Endothelial cell of umbilical vein (primary cell): Measurements from ENCODE around the gene BNC2. TPM values are rescaled to one million over a fixed set of nuclear protein-coding genes. Genes with fewer than 3 reads are reported as not detected.

ENCODE experiments used
- BruUV-seq: library from RNA; stranded (reverse); fragments of 400-500 nt; replicated peaks from 2 replicates; lab custom pipeline; 2021; lab: Mats Ljungman, UMichigan
- CTCF ChIA-PET: fragments of 300-600, 350-600 bp; sonication (Branson Sonifier 250); formaldehyde crosslinking; loops from one replicate; lab custom pipeline; 2021; ENCODE audit warnings: antibody characterized with exemption, inconsistent platforms; lab: Charles Lee
- POLR2A ChIA-PET: fragments of 300-600, 350-600 bp; sonication (Branson Sonifier 250); formaldehyde crosslinking; loops from one replicate; lab custom pipeline; 2021; ENCODE audit warnings: antibody characterized with exemption, inconsistent platforms; lab: Charles Lee
- DNase-seq: peaks from one replicate; pipeline ENCODE4 v3.0.0-alpha.2; 2011; ENCODE audit warnings: low read depth, low spot score
- FAIRE-seq: peaks from 2 replicates; lab custom pipeline; 2011; peaks lifted over from hg19 to GRCh38; lab: Jason Lieb, UNC
- H2AFZ ChIP-seq: 2 replicates; pipeline ENCODE4 v1.6.0; 2012; ENCODE audit warnings: low read depth, low read length, control low read depth, inconsistent platforms
- H3K27ac ChIP-seq: 2 replicates; pipeline ENCODE4 v1.5.1; 2011; ENCODE audit warnings: low read depth, mild to moderate bottlenecking, control low read depth, low read length, moderate library complexity; ENCODE audit not compliant: insufficient read depth
- H3K27me3 ChIP-seq, 2 experiments: 2 replicates each; pipeline versions ENCODE4 v1.6.0 to v1.6.1; 2011; ENCODE audit warnings: low read length in 2 of 2, mixed read lengths in 1 of 2; ENCODE audit not compliant: control insufficient read depth in 2 of 2, insufficient read depth in 2 of 2
- H3K36me3 ChIP-seq, 2 experiments: 2 replicates in 1 of 2; 3 replicates in 1 of 2; pipeline ENCODE4 v1.5.1; 2011; ENCODE audit warnings: low read length in 2 of 2, mild to moderate bottlenecking in 1 of 2, moderate library complexity in 1 of 2; ENCODE audit not compliant: control insufficient read depth in 2 of 2, insufficient read depth in 2 of 2; ENCODE audit errors: extremely low read depth in 1 of 2
- H3K4me1 ChIP-seq: 3 replicates; pipeline ENCODE4 v1.5.1; 2011; ENCODE audit warnings: mild to moderate bottlenecking, low read length; ENCODE audit not compliant: control insufficient read depth, insufficient read depth; ENCODE audit errors: extremely low read depth
- H3K4me2 ChIP-seq: 2 replicates; pipeline ENCODE4 v1.6.1; 2011; ENCODE audit warnings: low read length, control low read depth, mixed read lengths; ENCODE audit not compliant: insufficient read depth
- H3K4me3 ChIP-seq, 3 experiments: fragments of 200-600 bp in 1 of 3; sonication (generic), shearing (Covaris generic) in 1 of 3; replicated peaks in 1 of 3; 2 replicates each; pipeline ENCODE4 v1.5.1; 2011 to 2016; ENCODE audit warnings: control low read depth in 3 of 3, low read length in 3 of 3, mild to moderate bottlenecking in 2 of 3, inconsistent platforms in 1 of 3, low read depth in 1 of 3, moderate library complexity in 1 of 3; ENCODE audit not compliant: insufficient read depth in 1 of 3
- H3K79me2 ChIP-seq: 2 replicates; pipeline ENCODE4 v1.6.0; 2012; ENCODE audit warnings: low read length, inconsistent platforms; ENCODE audit not compliant: control insufficient read depth, insufficient read depth
- H3K9ac ChIP-seq: replicated peaks from 2 replicates; pipeline ENCODE3; 2011; ENCODE audit warnings: low read length, control low read depth; ENCODE audit not compliant: insufficient read depth; ENCODE audit errors: extremely low read depth
- H3K9me1 ChIP-seq: replicated peaks from 3 replicates; pipeline ENCODE4 v1.6.0; 2011; ENCODE audit warnings: mild to moderate bottlenecking, low read length; ENCODE audit not compliant: control insufficient read depth, insufficient read depth; ENCODE audit errors: extremely low read depth
- H3K9me3 ChIP-seq: replicated peaks from 2 replicates; pipeline ENCODE4 v1.5.1; 2012; ENCODE audit warnings: low read length, inconsistent platforms; ENCODE audit not compliant: control insufficient read depth, insufficient read depth
- H4K20me1 ChIP-seq: replicated peaks from 2 replicates; pipeline ENCODE3; 2011; ENCODE audit warnings: mild to moderate bottlenecking, low read length; ENCODE audit not compliant: control insufficient read depth, insufficient read depth; ENCODE audit errors: extremely low read depth
- EZH2 ChIP-seq: IDR thresholded peaks from 2 replicates; pipeline ENCODE4 v1.6.1; 2012; ENCODE audit warnings: borderline replicate concordance, low read depth, mild to moderate bottlenecking, moderate library complexity, low read length, inconsistent platforms; ENCODE audit not compliant: severe bottlenecking
- FOS ChIP-seq: IDR thresholded peaks from 2 replicates; pipeline ENCODE4 v1.6.1; 2011; ENCODE audit warnings: mild to moderate bottlenecking, low read length, moderate library complexity, borderline replicate concordance; ENCODE audit not compliant: insufficient read depth
- GATA2 ChIP-seq: IDR thresholded peaks from 2 replicates; pipeline ENCODE4 v1.7.0; 2011; ENCODE audit warnings: low read depth, mild to moderate bottlenecking, moderate library complexity, mixed read lengths, low read length; ENCODE audit not compliant: insufficient read length, insufficient read depth
- JUN ChIP-seq: IDR thresholded peaks from 2 replicates; pipeline ENCODE4 v1.6.1; 2011; ENCODE audit warnings: borderline replicate concordance, low read depth; ENCODE audit not compliant: insufficient read length, insufficient read depth
- MYC ChIP-seq: IDR thresholded peaks from one replicate; pipeline ENCODE4 v1.6.1; 2011; ENCODE audit warnings: mild to moderate bottlenecking, low read depth, low read length
- POLR2A ChIP-seq: IDR thresholded peaks from 2 replicates; pipeline ENCODE4 v1.6.1; 2012; ENCODE audit warnings: low read depth, mild to moderate bottlenecking, control low read depth, low read length
- POLR2AphosphoS5 ChIP-seq: IDR thresholded peaks from 2 replicates; pipeline ENCODE4 v1.6.1; 2012; ENCODE audit warnings: low read depth, mild to moderate bottlenecking, control low read depth, low read length, moderate library complexity; ENCODE audit not compliant: insufficient read depth
- dilution Hi-C: fragments of 300-500 bp; cut with MboI; formaldehyde crosslinking; loops from one replicate; pipeline ENCODE4 v1.15.0; 2019; ENCODE audit warnings: low sequenced_read_pairs; ENCODE audit not compliant: extremely low pct_ligation_motif_present
- intact Hi-C: fragments of 100-400 bp; cut with micrococcal nuclease; formaldehyde crosslinking; loops from one replicate; pipeline ENCODE4 v1.10.0; 2022
- polyA plus RNA-seq, 4 experiments: library from polyadenylated mRNA; depleted of rRNA in 3 of 4; stranded (reverse) in 3 of 4; unstranded in 1 of 4; fragments of >200 nt; gene quantifications; 2 replicates each; pipeline versions ENCODE4 v1.2.1 to v1.2.3, GENCODE V29; 2011 to 2012; ENCODE audit warnings: missing spikeins in 1 of 4
- total RNA-seq: library from RNA; stranded (reverse); gene quantifications from 2 replicates; pipeline ENCODE4 v1.2.3, GENCODE V29; 2021
- TF ChIP-seq, protein P1 (sequence below): IDR thresholded peaks from 2 replicates; pipeline ENCODE4 v1.6.1; 2011; ENCODE audit not compliant: insufficient read depth, insufficient read length
- TF ChIP-seq, protein P2 (sequence below), 2 donors: IDR thresholded peaks; 1 replicate in 1 of 2; 2 replicates in 1 of 2; pipeline ENCODE4 v1.5.1; 2011; ENCODE audit warnings: low read length in 2 of 2, mild to moderate bottlenecking in 2 of 2, moderate library complexity in 2 of 2, control low read depth in 1 of 2, inconsistent platforms in 1 of 2, low read depth in 1 of 2; ENCODE audit not compliant: insufficient read depth in 1 of 2; ENCODE audit errors: extremely low read depth in 1 of 2

The BNC2 gene
- total and polyA plus RNA-seq, 2 donors (not counting 3 experiments of a cell fraction or from before 2014, with no cell fraction given), result 12.1 to 34.3 TPM

- CTCF ChIA-PET, result no interaction called here
- DNase-seq, result no peak
- H3K4me1 ChIP-seq, result no peaks in the 10 kb centered on the region
- no TSS peak for BruUV-seq
- no peaks in the 10 kb centered on the region for H3K36me3 ChIP-seq
- no peak overlapping the region for H3K9ac ChIP-seq
- peaks cover 0 to 3% of the 10 kb centered on the region in 2 experiments for H3K27me3 ChIP-seq
- TF ChIP-seq EZH2, result no peak
- TF ChIP-seq GATA2, result no peak
- TF ChIP-seq, protein P1, sequence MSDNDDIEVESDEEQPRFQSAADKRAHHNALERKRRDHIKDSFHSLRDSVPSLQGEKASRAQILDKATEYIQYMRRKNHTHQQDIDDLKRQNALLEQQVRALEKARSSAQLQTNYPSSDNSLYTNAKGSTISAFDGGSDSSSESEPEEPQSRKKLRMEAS, result no peak
- TF ChIP-seq MYC, result no peak
- TF ChIP-seq JUN, result no peak
- TF ChIP-seq FOS, result no peak
- TF ChIP-seq POLR2AphosphoS5, result no peak
- TF ChIP-seq, protein P2, sequence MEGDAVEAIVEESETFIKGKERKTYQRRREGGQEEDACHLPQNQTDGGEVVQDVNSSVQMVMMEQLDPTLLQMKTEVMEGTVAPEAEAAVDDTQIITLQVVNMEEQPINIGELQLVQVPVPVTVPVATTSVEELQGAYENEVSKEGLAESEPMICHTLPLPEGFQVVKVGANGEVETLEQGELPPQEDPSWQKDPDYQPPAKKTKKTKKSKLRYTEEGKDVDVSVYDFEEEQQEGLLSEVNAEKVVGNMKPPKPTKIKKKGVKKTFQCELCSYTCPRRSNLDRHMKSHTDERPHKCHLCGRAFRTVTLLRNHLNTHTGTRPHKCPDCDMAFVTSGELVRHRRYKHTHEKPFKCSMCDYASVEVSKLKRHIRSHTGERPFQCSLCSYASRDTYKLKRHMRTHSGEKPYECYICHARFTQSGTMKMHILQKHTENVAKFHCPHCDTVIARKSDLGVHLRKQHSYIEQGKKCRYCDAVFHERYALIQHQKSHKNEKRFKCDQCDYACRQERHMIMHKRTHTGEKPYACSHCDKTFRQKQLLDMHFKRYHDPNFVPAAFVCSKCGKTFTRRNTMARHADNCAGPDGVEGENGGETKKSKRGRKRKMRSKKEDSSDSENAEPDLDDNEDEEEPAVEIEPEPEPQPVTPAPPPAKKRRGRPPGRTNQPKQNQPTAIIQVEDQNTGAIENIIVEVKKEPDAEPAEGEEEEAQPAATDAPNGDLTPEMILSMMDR (IDR thresholded peaks at IDR 0.05; ENCODE audit: extremely low read depth in 1 of 2, insufficient read depth in 1 of 2, low read depth in 1 of 2, low read length in 2 of 2), result no peak
- TF ChIP-seq POLR2A, result no peak
- no peak for FAIRE-seq
- no peak overlapping the region for H2AFZ ChIP-seq
- no peak overlapping the region for H3K27ac ChIP-seq
- no peaks in the 10 kb centered on the region for H3K79me2 ChIP-seq
- POLR2A ChIA-PET, result no interaction called here
- dilution Hi-C loops, result no loop called here
- no peak overlapping the region for H3K4me2 ChIP-seq
- no peaks in the 10 kb centered on the region for H4K20me1 ChIP-seq
- H3K9me1 ChIP-seq, result no peaks in the 10 kb centered on the region
- no peak overlapping the region for H3K4me3 ChIP-seq
- intact Hi-C loops, result loop anchor here (10.0 kb wide), 1 partner anchor 362 kb away; no protein-coding TSS in a partner anchor
- no peaks in the 10 kb centered on the region for H3K9me3 ChIP-seq
These were observed 6.8 kb upstream of the BNC2 start for GRCh38 chr9:16877256-16877655.
